ENCODE measurements around the gene ANKRD44.

GRCh38 chr2:197131558-197131855, 179.1 kb downstream of the ANKRD44 start:
- TF ChIP-seq POLR2A (IDR thresholded peaks at IDR 0.05; ENCODE audit: low read length), result no peak
- no peak for TF ChIP-seq MAFK (IDR thresholded peaks at IDR 0.05; ENCODE audit: partially characterized antibody)
- TF ChIP-seq MAX (IDR thresholded peaks at IDR 0.05), result no peak
- TF ChIP-seq BHLHE40 (IDR thresholded peaks at IDR 0.05; ENCODE audit: low read depth, low read length), result no peak
- TF ChIP-seq EP300 (IDR thresholded peaks at IDR 0.05), result no peak
- no peak for TF ChIP-seq JUN (IDR thresholded peaks at IDR 0.05)
- TF ChIP-seq GATA3 (IDR thresholded peaks at IDR 0.05; ENCODE audit: borderline replicate concordance), result no peak
- no peak for TF ChIP-seq CEBPB (IDR thresholded peaks at IDR 0.05)
- no peak for TF ChIP-seq CTCF (IDR thresholded peaks at IDR 0.05)
- no peak for TF ChIP-seq ELK1 (IDR thresholded peaks at IDR 0.05; ENCODE audit: low read depth, low read length)
- no peak for TF ChIP-seq HDAC2 (IDR thresholded peaks at IDR 0.05)
- TF ChIP-seq CHD4 (IDR thresholded peaks at IDR 0.05; ENCODE audit: borderline replicate concordance), result no peak
- TF ChIP-seq RAD21 (conservative IDR thresholded peaks at IDR 0.05 in 1 of 2, IDR thresholded peaks at IDR 0.05 in 1 of 2), result no peak
- no peak for TF ChIP-seq KDM1A (IDR thresholded peaks at IDR 0.05; ENCODE audit: low read depth)

Measured in A549 (cell line).